Stimulated activated CD4-positive, alpha-beta T cell treated with anti-CD3 and anti-CD28 coated beads, TNF-alpha, amount 100 ng/mL, for 1 hour (primary cell): ENCODE measurements around the gene CCDC78.

Experiments
- DNase-seq, 3 donors: peaks; one replicate each; pipeline ENCODE4 v3.0.0-alpha.2; 2020; ENCODE audit warnings: low read depth in 3 of 3, low spot score in 1 of 3

Gene CCDC78

GRCh38 chr16:726438-727290 lies at the start of gene CCDC78, which contains the start of gene HAGHL:
Gene CCDC78 (minus strand): TSS chr16:726443. CDS start chr16:726367, 76 bp downstream.
Gene HAGHL (plus strand): TSS chr16:727106. CDS start chr16:727510, 404 bp downstream.
- peak in 1 of 3 donors; percentile 50 for DNase-seq

GRCh38 chr16:775236-775796 lies 49.1 kb upstream of the CCDC78 start:
- DNase-seq: no peak

- DNase-seq: no peak
Measured at GRCh38 chr16:774086-775001, 48.1 kb upstream of the CCDC78 start.

- no peak for DNase-seq
Measured at GRCh38 chr16:772959-773358, 46.7 kb upstream of the CCDC78 start.

- no peak for DNase-seq
Measured at GRCh38 chr16:770411-770810, 44.2 kb upstream of the CCDC78 start.

GRCh38 chr16:769934-770333 lies 43.7 kb upstream of the CCDC78 start:
- DNase-seq: no peak

GRCh38 chr16:769184-769784 lies 43.0 kb upstream of the CCDC78 start:
- no peak for DNase-seq

- DNase-seq: no peak
Measured at GRCh38 chr16:768428-768827, 42.2 kb upstream of the CCDC78 start.

- DNase-seq: no peak
Measured at GRCh38 chr16:767743-768235, 41.5 kb upstream of the CCDC78 start.

- DNase-seq: no peak
Measured at GRCh38 chr16:766820-767640, 40.8 kb upstream of the CCDC78 start.

- DNase-seq: no peak
Measured at GRCh38 chr16:766008-766819, 40.0 kb upstream of the CCDC78 start.

GRCh38 chr16:765488-765865 lies 39.2 kb upstream of the CCDC78 start:
- DNase-seq: no peak

- DNase-seq: no peak
Measured at GRCh38 chr16:764848-765487, 38.7 kb upstream of the CCDC78 start.

- no peak for DNase-seq
Measured at GRCh38 chr16:764184-764750, 38.0 kb upstream of the CCDC78 start.

GRCh38 chr16:763369-764183 lies 37.3 kb upstream of the CCDC78 start:
- no peak for DNase-seq

GRCh38 chr16:762595-763268 lies 36.5 kb upstream of the CCDC78 start:
- DNase-seq: no peak
